Activated CD4-positive, alpha-beta memory T cell treated with anti-CD3 and anti-CD28 coated beads, Interleukin-2, amount 10 ng/mL, durations not matched to agents 7 days and 5 days (primary cell): ENCODE measurements around the gene CHAD. TPM values are rescaled to one million over a fixed set of nuclear protein-coding genes. Genes with fewer than 3 reads are reported as not detected.
"Not testable (repeated sequence)": the region's sequence is repeated elsewhere in the genome, so short reads cannot be mapped to it uniquely, and the experiment has no call there.

Source experiments
- CTCF ChIA-PET: fragments of 350-600 bp; sonication (Branson Sonifier 250); formaldehyde crosslinking; loops from one replicate; lab custom pipeline; 2021; ENCODE audit warnings: antibody characterized with exemption, inconsistent platforms; lab: Charles Lee
- POLR2A ChIA-PET: fragments of 350-600 bp; sonication (Branson Sonifier 250); formaldehyde crosslinking; loops from one replicate; lab custom pipeline; 2021; ENCODE audit warnings: antibody characterized with exemption; lab: Charles Lee
- DNase-seq: peaks from one replicate; pipeline ENCODE4 v3.0.0-alpha.2; 2020
- H3K27ac Mint-ChIP-seq: one replicate; pipeline ENCODE4 v1.8.0; 2021; ENCODE audit warnings: mild to moderate bottlenecking, mixed read lengths
- H3K27me3 Mint-ChIP-seq: one replicate; pipeline ENCODE4 v1.8.0; 2021; ENCODE audit warnings: mixed read lengths
- H3K36me3 Mint-ChIP-seq: one replicate; pipeline ENCODE4 v1.8.0; 2021; ENCODE audit warnings: low read depth, mixed read lengths
- H3K4me1 Mint-ChIP-seq: one replicate; pipeline ENCODE4 v1.8.0; 2021; ENCODE audit warnings: mixed read lengths
- H3K4me3 Mint-ChIP-seq: one replicate; pipeline ENCODE4 v1.8.0; 2021; ENCODE audit warnings: mild to moderate bottlenecking, mixed read lengths
- H3K9me3 Mint-ChIP-seq: one replicate; pipeline ENCODE4 v1.8.0; 2021; ENCODE audit warnings: mixed read lengths
- total RNA-seq, 2 experiments: library from RNA; stranded (reverse); gene quantifications; one replicate each; pipeline ENCODE4 v1.2.3, GENCODE V29; 2021

Gene CHAD
- total RNA-seq, 2 experiments from 2014 or later, result not detected

- H3K4me1 Mint-ChIP-seq, result no peaks in the 10 kb centered on the region
- H3K36me3 Mint-ChIP-seq, result no peaks in the 10 kb centered on the region
- ChIA-PET CTCF (no interaction called here), POLR2A (interaction anchor here (0.7 to 1.6 kb wide), 3 partner anchors 9 to 64 kb away, joined by 3 to 4 read pairs (median 4); no protein-coding TSS in a partner anchor)
- H3K27ac Mint-ChIP-seq, result no peak overlapping the region
- no peak for DNase-seq
- no peaks in the 10 kb centered on the region for H3K9me3 Mint-ChIP-seq
- H3K4me3 Mint-ChIP-seq, result no peak overlapping the region
- no peaks in the 10 kb centered on the region for H3K27me3 Mint-ChIP-seq
Measured at GRCh38 chr17:50440838-50441829, 27.5 kb downstream of the CHAD start.

GRCh38 chr17:50440172-50440837 lies 28.4 kb downstream of the CHAD start:
- Mint-ChIP-seq H3K27ac (no peak overlapping the region), H3K9me3 (no peaks in the 10 kb centered on the region), H3K27me3 (no peaks in the 10 kb centered on the region), H3K4me1 (no peaks in the 10 kb centered on the region), H3K4me3 (no peak overlapping the region), H3K36me3 (no peaks in the 10 kb centered on the region)
- no peak for DNase-seq
- POLR2A ChIA-PET, result no interaction called here
- CTCF ChIA-PET, result no interaction called here

GRCh38 chr17:50439008-50439407 lies 29.7 kb downstream of the CHAD start:
- no peak overlapping the region for H3K4me3 Mint-ChIP-seq
- peaks cover under 1% of the 10 kb centered on the region for H3K4me1 Mint-ChIP-seq
- ChIA-PET POLR2A (no interaction called here), CTCF (no interaction called here)
- H3K9me3 Mint-ChIP-seq, result no peaks in the 10 kb centered on the region
- H3K27me3 Mint-ChIP-seq, result no peaks in the 10 kb centered on the region
- H3K27ac Mint-ChIP-seq, result no peak overlapping the region
- H3K36me3 Mint-ChIP-seq, result no peaks in the 10 kb centered on the region
- DNase-seq, result no peak

DNA sequence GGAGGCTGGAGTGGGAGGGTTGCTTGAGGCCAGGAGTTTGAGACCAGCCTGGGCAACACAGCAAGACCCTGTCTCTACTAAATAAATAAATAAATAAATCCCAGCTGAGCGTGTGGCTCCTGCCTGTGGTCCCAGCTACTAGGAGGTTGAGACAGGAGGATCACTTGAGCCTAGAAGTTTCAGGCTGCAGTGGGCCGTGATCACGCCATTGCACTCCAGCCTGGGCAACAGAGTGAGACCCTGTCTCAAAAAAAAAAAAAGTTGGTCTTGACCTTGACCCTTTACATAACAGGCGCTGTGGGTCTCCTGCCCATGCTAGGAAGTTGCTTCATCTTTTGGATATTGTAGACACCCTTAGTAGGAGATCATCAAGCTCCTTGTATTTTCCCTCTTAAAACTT lies 31.3 kb downstream of the CHAD start:
- DNase-seq, result no peak
- Mint-ChIP-seq H3K4me3 (no peak overlapping the region), H3K36me3 (no peaks in the 10 kb centered on the region), H3K27ac (no peak overlapping the region), H3K9me3 (no peaks in the 10 kb centered on the region), H3K27me3 (no peaks in the 10 kb centered on the region), H3K4me1 (peaks cover 4% of the 10 kb centered on the region)
- ChIA-PET POLR2A (no interaction called here), CTCF (interaction anchor here (1.0 to 1.8 kb wide), 3 partner anchors 40 to 75 kb away, joined by 3 to 7 read pairs (median 4); partner anchors contain the start of gene LRRC59)

GRCh38 chr17:50432125-50432762 lies 36.4 kb downstream of the CHAD start:
- ChIA-PET POLR2A (interaction anchor here (0.8 to 3.8 kb wide), 4 partner anchors 10 to 35 kb away, joined by 3 to 19 read pairs (median 4); partner anchors contain the start of gene LRRC59), CTCF (interaction anchor here (0.8 to 4.0 kb wide), 3 partner anchors 35 to 71 kb away, joined by 3 to 14 read pairs (median 4); partner anchors contain the start of genes LRRC59 and RSAD1)
- Mint-ChIP-seq H3K4me3 (no peak overlapping the region), H3K27me3 (no peaks in the 10 kb centered on the region), H3K4me1 (peaks cover 13% of the 10 kb centered on the region), H3K27ac (no peak overlapping the region), H3K36me3 (no peaks in the 10 kb centered on the region), H3K9me3 (no peaks in the 10 kb centered on the region)
- no peak for DNase-seq

GRCh38 chr17:50430821-50431618 lies 37.7 kb downstream of the CHAD start:
- Mint-ChIP-seq H3K9me3 (no peaks in the 10 kb centered on the region), H3K36me3 (no peaks in the 10 kb centered on the region), H3K27me3 (no peaks in the 10 kb centered on the region), H3K27ac (no peak overlapping the region), H3K4me3 (no peak overlapping the region), H3K4me1 (peaks cover 19% of the 10 kb centered on the region)
- ChIA-PET CTCF (interaction anchor here (1.0 to 4.0 kb wide), 3 partner anchors 34 to 49 kb away, joined by 3 to 14 read pairs (median 4); partner anchors contain the start of genes LRRC59 and RSAD1), POLR2A (interaction anchor here (0.7 to 3.8 kb wide), 2 partner anchors 34 to 85 kb away, joined by 3 to 19 read pairs; partner anchors contain the start of genes LRRC59 and XYLT2)
- DNase-seq, result no peak

DNA sequence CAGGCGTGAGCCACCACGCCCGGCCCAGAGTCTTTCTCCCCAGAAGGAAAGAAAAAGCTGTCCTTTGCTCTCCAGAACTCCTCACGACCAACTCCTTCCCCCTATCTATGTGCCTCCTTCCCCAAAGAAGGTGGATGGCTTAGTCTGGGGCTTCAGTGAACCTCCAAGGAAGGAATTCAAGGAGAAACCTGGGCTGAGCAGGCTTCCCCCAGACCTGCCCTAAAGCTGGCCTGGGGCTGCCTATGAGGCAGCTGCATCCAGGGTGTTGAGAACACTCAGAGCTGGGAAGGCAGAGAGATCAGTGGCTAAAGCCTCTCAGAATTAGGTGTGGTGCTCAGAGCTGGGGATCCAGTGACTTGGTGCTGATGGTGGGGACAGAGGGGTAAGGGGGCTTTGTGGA lies 38.9 kb downstream of the CHAD start:
- ChIA-PET CTCF (interaction anchor here (1.0 to 1.9 kb wide), 2 partner anchors 33 to 50 kb away, joined by 3 to 8 read pairs; partner anchors contain the start of gene LRRC59), POLR2A (interaction anchor here (1.3 to 3.8 kb wide), 2 partner anchors 33 to 56 kb away, joined by 3 to 19 read pairs; partner anchors contain the start of genes EME1, LRRC59 and MRPL27)
- Mint-ChIP-seq H3K4me1 (peaks cover 27% of the 10 kb centered on the region), H3K9me3 (no peaks in the 10 kb centered on the region), H3K27me3 (no peaks in the 10 kb centered on the region), H3K27ac (no peak overlapping the region), H3K36me3 (no peaks in the 10 kb centered on the region), H3K4me3 (no peak overlapping the region)
- no peak for DNase-seq

DNA sequence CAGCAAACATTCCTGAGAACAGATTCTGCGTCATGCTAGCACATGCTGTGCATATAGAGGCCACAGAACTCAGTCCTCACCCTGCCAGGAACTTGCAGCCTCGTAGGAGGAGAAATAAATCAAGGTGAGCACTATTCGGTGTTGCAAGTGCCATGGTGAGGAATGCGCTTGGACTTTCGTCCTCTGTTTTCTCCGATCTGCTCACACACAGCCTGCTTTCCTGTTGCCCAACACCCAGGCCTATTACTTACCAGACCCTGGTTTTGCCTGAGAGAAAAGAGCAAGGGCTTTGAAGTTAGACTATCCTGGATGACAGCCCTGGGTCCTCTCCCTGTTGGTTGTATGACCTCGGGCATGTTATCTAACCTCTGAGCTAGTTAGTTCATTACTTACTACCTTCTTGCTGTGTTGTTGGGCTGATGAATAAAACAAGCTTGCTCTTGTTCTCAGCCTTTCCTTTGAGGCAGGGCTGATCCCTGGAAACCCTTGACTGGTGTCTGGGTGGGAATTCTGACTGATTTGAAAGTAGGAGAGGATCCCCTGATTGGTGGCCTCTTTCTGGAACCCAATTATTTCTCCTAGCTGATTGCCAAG lies 39.8 kb downstream of the CHAD start:
- H3K9me3 Mint-ChIP-seq, result no peaks in the 10 kb centered on the region
- POLR2A ChIA-PET, result interaction anchor here (1.3 to 3.8 kb wide), 2 partner anchors 32 to 55 kb away, joined by 3 to 19 read pairs; partner anchors contain the start of genes EME1, LRRC59 and MRPL27

DNA sequence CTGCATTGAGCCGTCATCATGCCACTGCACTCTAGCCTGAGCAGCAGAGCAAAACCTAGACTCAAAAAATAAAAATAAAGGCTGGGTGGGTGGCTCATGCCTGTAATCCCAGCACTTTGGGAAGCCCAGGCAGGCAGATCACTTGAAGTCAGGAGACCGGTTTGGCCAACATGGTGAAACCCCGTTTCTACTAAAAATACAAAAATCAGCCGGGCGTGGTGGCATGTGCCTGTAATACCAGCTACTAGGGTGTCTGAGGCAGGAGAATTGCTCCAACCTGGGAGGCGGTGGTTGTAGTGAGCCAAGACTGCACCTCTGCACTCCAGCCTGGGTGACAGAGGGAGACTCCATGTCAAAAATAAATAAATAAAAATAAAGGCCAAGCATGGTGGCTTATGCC lies 40.6 kb downstream of the CHAD start:
- H3K36me3 Mint-ChIP-seq, H3K27me3 Mint-ChIP-seq, H3K9me3 Mint-ChIP-seq, POLR2A ChIA-PET, DNase-seq, H3K27ac Mint-ChIP-seq: not testable (repeated sequence)
- H3K4me3 Mint-ChIP-seq, result peak overlapping the region; percentile 19
- peaks cover 23% of the 10 kb centered on the region for H3K4me1 Mint-ChIP-seq
- CTCF ChIA-PET, result interaction anchor here (1.9 to 3.8 kb wide), 2 partner anchors 30 to 31 kb away, joined by 8 to 26 read pairs; partner anchors contain the start of gene LRRC59

More for the DNA sequence above, 39.8 kb downstream of the CHAD start:
- H3K27me3 Mint-ChIP-seq, result no peaks in the 10 kb centered on the region
- H3K27ac Mint-ChIP-seq, result no peak overlapping the region
- CTCF ChIA-PET, result interaction anchor here (1.9 kb wide), 1 partner anchor 32 kb away, joined by 8 read pairs; the partner anchor contains the start of gene LRRC59
- peaks cover 25% of the 10 kb centered on the region for H3K4me1 Mint-ChIP-seq
- H3K4me3 Mint-ChIP-seq, result no peak overlapping the region
- DNase-seq, result no peak
- H3K36me3 Mint-ChIP-seq, result no peaks in the 10 kb centered on the region

DNA sequence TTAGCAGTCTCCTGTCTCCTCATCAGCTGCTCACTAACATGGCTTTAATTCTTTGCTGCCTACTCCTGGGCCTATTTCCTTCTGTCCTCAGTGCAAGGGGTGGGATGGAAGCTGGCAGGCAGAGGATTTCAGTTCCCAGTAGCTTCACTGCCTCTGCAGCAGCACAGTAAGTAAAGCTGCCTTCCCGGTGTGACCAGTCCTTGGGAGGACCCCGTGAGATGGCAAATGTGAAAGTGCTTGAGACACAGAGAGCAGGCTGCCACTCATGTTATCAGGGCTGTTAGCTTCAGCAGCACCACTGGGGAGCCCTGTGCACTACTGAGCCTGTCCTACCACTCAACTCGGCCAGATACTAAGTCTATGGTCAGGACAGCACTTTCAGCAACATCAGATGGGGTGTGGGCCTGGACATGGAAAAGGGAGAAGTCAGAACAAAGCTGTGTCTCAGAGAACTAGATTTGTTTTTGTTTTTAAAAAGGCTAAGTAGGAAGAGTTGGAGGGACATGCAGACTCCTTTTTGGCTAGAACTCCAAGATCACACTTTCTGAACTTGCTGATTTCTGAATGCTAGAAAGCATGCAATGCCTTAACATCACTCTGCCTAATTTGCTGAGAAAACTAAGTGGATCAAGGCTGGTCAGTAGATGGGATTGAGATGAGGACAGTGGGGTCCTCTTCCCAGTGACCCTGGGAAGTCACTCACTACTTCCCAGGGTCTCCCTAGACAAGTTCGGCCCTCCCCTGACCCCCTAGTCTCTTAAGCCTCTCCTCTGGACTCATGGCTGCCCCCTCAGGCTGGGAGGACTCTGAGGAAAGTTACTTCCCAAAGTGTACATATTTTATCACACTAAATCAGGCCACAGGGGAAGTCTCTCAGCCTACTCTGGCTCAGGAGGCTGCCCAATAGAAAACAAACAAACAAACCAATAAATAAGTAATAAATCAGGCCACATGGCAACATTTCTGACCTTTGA lies 41.6 kb downstream of the CHAD start:
- DNase-seq, result peak; percentile 34
- ChIA-PET POLR2A (interaction anchor here (0.9 to 3.1 kb wide), 4 partner anchors 30 to 64 kb away, joined by 3 to 28 read pairs (median 12); partner anchors contain the start of genes EME1, LRRC59 and MRPL27), CTCF (interaction anchor here (1.5 to 3.8 kb wide), 2 partner anchors 29 to 52 kb away, joined by 4 to 26 read pairs; partner anchors contain the start of genes LRRC59 and RSAD1)
- peak overlapping the region; percentile 75 for H3K27ac Mint-ChIP-seq
- no peaks in the 10 kb centered on the region for H3K36me3 Mint-ChIP-seq
- H3K9me3 Mint-ChIP-seq, result no peaks in the 10 kb centered on the region
- H3K27me3 Mint-ChIP-seq, result no peaks in the 10 kb centered on the region
- H3K4me3 Mint-ChIP-seq, result peak overlapping the region; percentile 84
- H3K4me1 Mint-ChIP-seq, result peaks cover 23% of the 10 kb centered on the region
